Amniotic stem cell (primary cell): ENCODE measurements around the gene ITM2B.
A peak's percentile ranks its signal among the peaks of the same experiment; 100 is the strongest.
"Not testable (repeated sequence)": the region's sequence is repeated elsewhere in the genome, so short reads cannot be mapped to it uniquely, and the experiment has no call there.

Experiments used
- DNase-seq: peaks from one replicate; lab custom pipeline; 2025; lab: John Stamatoyannopoulos, UW

The ITM2B gene

GRCh38 chr13:48233046-48233888 lies at the start of gene ITM2B:
Gene ITM2B (plus strand): TSS chr13:48233206. CDS start chr13:48233361, 155 bp downstream.
- DNase-seq = peak; percentile 41

GRCh38 chr13:48184260-48184659 lies 48.7 kb upstream of the ITM2B start:
- no peak for DNase-seq

- no peak for DNase-seq
Measured at GRCh38 chr13:48185018-48185417, 48.0 kb upstream of the ITM2B start.

GRCh38 chr13:48186722-48187121 lies 46.3 kb upstream of the ITM2B start:
- DNase-seq = no peak

- DNase-seq = no peak
Measured at GRCh38 chr13:48188131-48188530, 44.9 kb upstream of the ITM2B start.

GRCh38 chr13:48188601-48189000 lies 44.4 kb upstream of the ITM2B start:
- DNase-seq = no peak

- no peak for DNase-seq
Measured at GRCh38 chr13:48189171-48189570, 43.8 kb upstream of the ITM2B start.

- DNase-seq = no peak
Measured at GRCh38 chr13:48192411-48192935, 40.5 kb upstream of the ITM2B start.

GRCh38 chr13:48194379-48194754 lies 38.6 kb upstream of the ITM2B start:
- no peak for DNase-seq

GRCh38 chr13:48199404-48199946 lies 33.5 kb upstream of the ITM2B start:
- no peak for DNase-seq

- no peak for DNase-seq
Measured at GRCh38 chr13:48201044-48201443, 32.0 kb upstream of the ITM2B start.

GRCh38 chr13:48207207-48207606 lies 25.8 kb upstream of the ITM2B start:
- not testable (repeated sequence) for DNase-seq

- peak; percentile 31 for DNase-seq
Measured at GRCh38 chr13:48210178-48210577, 22.8 kb upstream of the ITM2B start.

- no peak for DNase-seq
Measured at GRCh38 chr13:48214519-48215121, 18.4 kb upstream of the ITM2B start.

- not testable (repeated sequence) for DNase-seq
Measured at GRCh38 chr13:48215511-48216203, 17.3 kb upstream of the ITM2B start.

GRCh38 chr13:48216204-48216711 lies 16.7 kb upstream of the ITM2B start:
- DNase-seq = no peak

- no peak for DNase-seq
Measured at GRCh38 chr13:48220592-48220980, 12.4 kb upstream of the ITM2B start.

- DNase-seq = no peak
Measured at GRCh38 chr13:48220981-48221685, 11.9 kb upstream of the ITM2B start.

- DNase-seq = no peak
Measured at GRCh38 chr13:48221686-48222187, 11.3 kb upstream of the ITM2B start.

- no peak for DNase-seq
Measured at GRCh38 chr13:48222358-48223301, 10.4 kb upstream of the ITM2B start.
